ENCODE measurements around the gene SPINT2.
A peak's percentile ranks its signal among the peaks of the same experiment; 100 is the strongest.
"Not testable (repeated sequence)": the region's sequence is repeated elsewhere in the genome, so short reads cannot be mapped to it uniquely, and the experiment has no call there.

SPINT2 gene

GRCh38 chr19:38223119-38223523 is 41.3 kb upstream of the SPINT2 start:
- no peak for TF ChIP-seq CTCF (conservative IDR thresholded peaks at IDR 0.05; ENCODE audit: low read depth, low read length)
- H3K4me3 ChIP-seq (ENCODE audit: low read length) = no peak overlapping the region
- no peak for DNase-seq (ENCODE audit: low read depth)

- H3K4me3 ChIP-seq (ENCODE audit: low read length) = peak overlapping the region; percentile 62
- no peak for DNase-seq (ENCODE audit: low read depth)
- no peak for TF ChIP-seq CTCF (conservative IDR thresholded peaks at IDR 0.05; ENCODE audit: low read depth, low read length)
Measured at GRCh38 chr19:38223617-38224013, 40.8 kb upstream of the SPINT2 start.

GRCh38 chr19:38224014-38224862 is 40.1 kb upstream of the SPINT2 start, which contains the start of gene DPF1:
Gene DPF1, minus strand, starts transcription at chr19:38224222. Its CDS starts 80 bp downstream, at chr19:38224142.
- peak; percentile 28 for DNase-seq (ENCODE audit: low read depth)
- TF ChIP-seq CTCF (conservative IDR thresholded peaks at IDR 0.05; ENCODE audit: low read depth, low read length) = peak; percentile 37

DNA sequence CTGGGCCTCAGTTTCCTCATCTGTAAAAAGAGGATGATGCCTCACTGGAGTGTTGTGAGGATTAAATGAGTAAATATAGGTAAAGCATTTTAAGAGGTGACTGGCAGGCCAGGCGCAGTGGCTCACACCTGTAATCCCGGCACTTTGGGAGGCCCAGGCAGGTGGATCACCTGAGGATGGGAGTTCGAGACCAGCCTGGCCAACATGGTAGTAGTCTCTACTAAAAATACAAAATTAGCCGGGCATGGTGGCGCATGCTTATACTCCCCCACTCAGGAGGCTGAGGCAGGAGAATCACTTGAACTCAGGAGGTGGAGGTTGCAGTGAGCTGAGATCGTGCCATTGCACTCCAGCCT is 39.5 kb upstream of the SPINT2 start:
- not testable (repeated sequence) for H3K4me3 ChIP-seq (ENCODE audit: low read length); DNase-seq (ENCODE audit: low read depth)

More at GRCh38 chr19:38224014-38224862, 40.1 kb upstream of the SPINT2 start, which contains the start of gene DPF1:
- H3K4me3 ChIP-seq (ENCODE audit: low read length) = peak within 1 kb of the TSS; percentile 62

GRCh38 chr19:38227287-38228004 is 36.9 kb upstream of the SPINT2 start:
- no peak for DNase-seq (ENCODE audit: low read depth)
- no peak for TF ChIP-seq CTCF (conservative IDR thresholded peaks at IDR 0.05; ENCODE audit: low read depth, low read length)
- H3K4me3 ChIP-seq (ENCODE audit: low read length) = no peak overlapping the region

- TF ChIP-seq CTCF (conservative IDR thresholded peaks at IDR 0.05; ENCODE audit: low read depth, low read length) = no peak
- H3K4me3 ChIP-seq (ENCODE audit: low read length) = no peak overlapping the region
- no peak for DNase-seq (ENCODE audit: low read depth)
Measured at GRCh38 chr19:38228005-38228377, 36.4 kb upstream of the SPINT2 start.

DNA sequence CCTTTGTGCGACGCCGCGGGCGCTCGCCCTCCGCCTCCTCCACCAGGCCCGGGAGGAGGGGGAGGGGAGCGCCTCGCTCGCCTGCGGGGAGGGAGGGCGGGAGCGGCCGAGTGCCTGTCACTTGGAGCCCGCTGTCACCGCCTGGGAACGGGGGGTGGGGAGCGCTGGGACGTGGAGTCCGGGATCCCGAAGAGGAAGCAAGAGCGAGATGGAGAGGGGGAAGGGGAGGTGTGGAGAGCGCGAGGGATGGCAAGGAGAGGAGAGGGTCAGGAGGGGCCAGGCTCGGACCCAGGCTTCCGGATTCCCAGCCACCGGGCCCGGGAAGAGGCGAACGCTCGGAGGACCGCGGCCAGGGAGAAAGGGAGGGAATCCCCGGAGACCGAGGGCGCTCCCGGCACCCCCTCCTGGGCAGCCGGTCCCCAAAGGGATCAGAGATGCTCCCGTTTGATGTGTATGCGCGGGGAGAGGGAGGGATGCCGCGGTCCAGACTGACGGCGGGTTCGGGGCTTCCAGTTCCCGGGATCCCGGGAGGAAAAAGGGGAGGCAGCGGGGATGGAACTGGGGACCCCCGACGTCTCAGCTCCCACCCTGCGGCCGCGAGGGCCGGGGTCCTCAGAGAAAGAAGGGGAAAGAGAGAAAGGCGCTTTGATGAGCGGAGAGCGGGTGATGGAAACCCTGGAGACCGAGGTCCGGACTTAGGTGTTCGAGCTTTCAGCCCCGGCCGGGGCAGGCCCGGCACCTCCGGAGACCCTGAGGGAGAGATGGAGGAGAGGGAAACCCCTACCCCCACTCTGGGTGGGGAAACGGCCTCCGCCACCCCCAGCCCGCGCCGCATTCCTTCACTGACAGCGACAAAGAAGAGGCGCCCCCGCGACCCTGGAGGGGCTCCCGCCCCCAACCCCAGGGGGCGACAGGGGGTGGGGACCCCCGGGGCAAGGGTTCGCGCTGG is 35.6 kb upstream of the SPINT2 start:
- TF ChIP-seq CTCF (conservative IDR thresholded peaks at IDR 0.05; ENCODE audit: low read depth, low read length) = no peak
- no peak for DNase-seq (ENCODE audit: low read depth)
- H3K4me3 ChIP-seq (ENCODE audit: low read length) = peak overlapping the region; percentile 45
